ENCODE measurements around the gene KAZN. TPM values are rescaled to one million over a fixed set of nuclear protein-coding genes. Genes with fewer than 3 reads are reported as not detected.

KAZN gene
- total and polyA plus RNA-seq, 2 donors from 2014 or later: 17.4 to 60.8 TPM

DNA sequence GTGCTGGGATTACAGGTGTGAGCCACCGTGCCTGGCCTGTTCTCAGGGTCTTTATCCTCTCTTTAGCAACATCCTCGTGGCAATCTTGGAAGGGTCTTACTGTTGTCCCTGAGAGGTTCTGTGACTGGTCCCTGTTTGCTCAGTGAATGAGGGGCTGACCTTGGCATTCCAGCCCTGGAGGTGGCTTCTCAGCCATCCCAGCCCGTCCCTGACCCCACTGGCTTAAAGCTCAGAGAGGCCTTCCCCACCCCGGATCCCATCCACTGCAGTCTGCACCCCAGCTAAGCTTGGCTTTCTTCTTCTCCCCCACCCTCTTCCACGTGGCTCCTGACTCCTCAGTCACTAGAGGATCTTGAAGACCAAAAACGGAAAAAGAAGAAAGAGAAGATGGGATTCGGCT, 466.8 kb downstream of the KAZN start:
- H3K9ac ChIP-seq (ENCODE audit: low read length in 3 of 3): no peak overlapping the region
- intact Hi-C loops (cut with DNase I): no loop called here
- no peaks in the 10 kb centered on the region for H3K27me3 ChIP-seq (ENCODE audit: control insufficient read depth, insufficient read depth, low read length)
- no peaks in the 10 kb centered on the region for H3K9me3 ChIP-seq (ENCODE audit: control insufficient read depth in 2 of 3, insufficient read depth in 1 of 3, low read length in 3 of 3)
- TF ChIP-seq, protein P1, sequence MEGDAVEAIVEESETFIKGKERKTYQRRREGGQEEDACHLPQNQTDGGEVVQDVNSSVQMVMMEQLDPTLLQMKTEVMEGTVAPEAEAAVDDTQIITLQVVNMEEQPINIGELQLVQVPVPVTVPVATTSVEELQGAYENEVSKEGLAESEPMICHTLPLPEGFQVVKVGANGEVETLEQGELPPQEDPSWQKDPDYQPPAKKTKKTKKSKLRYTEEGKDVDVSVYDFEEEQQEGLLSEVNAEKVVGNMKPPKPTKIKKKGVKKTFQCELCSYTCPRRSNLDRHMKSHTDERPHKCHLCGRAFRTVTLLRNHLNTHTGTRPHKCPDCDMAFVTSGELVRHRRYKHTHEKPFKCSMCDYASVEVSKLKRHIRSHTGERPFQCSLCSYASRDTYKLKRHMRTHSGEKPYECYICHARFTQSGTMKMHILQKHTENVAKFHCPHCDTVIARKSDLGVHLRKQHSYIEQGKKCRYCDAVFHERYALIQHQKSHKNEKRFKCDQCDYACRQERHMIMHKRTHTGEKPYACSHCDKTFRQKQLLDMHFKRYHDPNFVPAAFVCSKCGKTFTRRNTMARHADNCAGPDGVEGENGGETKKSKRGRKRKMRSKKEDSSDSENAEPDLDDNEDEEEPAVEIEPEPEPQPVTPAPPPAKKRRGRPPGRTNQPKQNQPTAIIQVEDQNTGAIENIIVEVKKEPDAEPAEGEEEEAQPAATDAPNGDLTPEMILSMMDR (IDR thresholded peaks at IDR 0.05; ENCODE audit: borderline replicate concordance, extremely low read depth, insufficient read depth): no peak
- H3K36me3 ChIP-seq (ENCODE audit: control insufficient read depth in 2 of 3, insufficient read depth in 3 of 3, low read length in 3 of 3): peaks cover 7 to 39% (median 11%) of the 10 kb centered on the region in 3 donors
- no peak overlapping the region for H3K27ac ChIP-seq (ENCODE audit: low read depth in 2 of 2, low read length in 2 of 2)
- no peak for FAIRE-seq
- H3K4me1 ChIP-seq (ENCODE audit: control insufficient read depth in 2 of 3, insufficient read depth in 2 of 3, low read depth in 1 of 3, low read length in 3 of 3): peaks cover 0 to 2% (median 0%) of the 10 kb centered on the region in 3 donors
- no peak overlapping the region for H3K4me3 ChIP-seq (ENCODE audit: low read length in 3 of 3)
- DNase-seq: no peak

DNA sequence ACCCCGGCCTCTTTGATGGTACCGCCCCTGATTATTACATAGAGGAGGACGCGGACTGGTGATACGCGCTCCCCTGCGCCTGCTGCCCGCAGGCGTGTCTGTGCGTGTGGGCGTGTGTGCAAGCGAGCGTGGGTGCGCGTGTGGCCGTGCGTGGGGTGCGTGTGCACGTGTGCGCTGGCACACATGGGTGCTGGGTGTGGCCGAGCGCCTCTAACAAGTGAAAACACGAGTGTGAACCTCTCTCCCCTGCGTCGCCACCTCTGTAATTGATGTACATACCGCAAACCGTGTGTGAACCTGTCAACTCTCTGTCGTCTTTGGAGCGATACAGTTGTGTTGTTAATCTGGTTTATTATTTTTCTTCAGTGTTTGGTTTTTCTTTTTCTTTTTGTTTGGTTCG, 467.3 kb downstream of the KAZN start:
- no peak for DNase-seq

DNA sequence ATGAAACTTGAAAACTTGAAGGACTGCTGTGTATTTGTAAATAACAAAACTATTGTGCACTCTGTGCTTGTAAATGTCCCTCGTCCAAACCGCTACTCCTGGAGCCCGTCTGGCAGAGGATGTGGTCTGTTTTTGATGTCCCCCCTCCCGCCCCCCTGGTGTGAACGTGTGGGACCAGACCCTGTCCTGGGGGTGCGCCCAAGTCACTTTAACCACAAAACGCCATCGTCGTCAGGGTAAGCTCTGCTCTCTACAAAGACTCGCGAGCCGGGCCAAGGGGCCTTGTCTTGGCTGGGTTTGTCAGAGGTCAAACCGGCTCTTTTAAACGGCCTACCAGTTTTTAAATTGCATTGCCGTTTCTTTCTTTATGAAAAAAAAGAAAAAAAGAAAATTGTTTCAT, 467.7 kb downstream of the KAZN start:
- no peak overlapping the region for H3K27ac ChIP-seq (ENCODE audit: low read depth in 2 of 2, low read length in 2 of 2)
- TF ChIP-seq, protein P1 (IDR thresholded peaks at IDR 0.05; ENCODE audit: borderline replicate concordance, extremely low read depth, insufficient read depth): no peak
- H3K4me1 ChIP-seq (ENCODE audit: control insufficient read depth in 2 of 3, insufficient read depth in 2 of 3, low read depth in 1 of 3, low read length in 3 of 3): peaks cover 0 to 2% (median 0%) of the 10 kb centered on the region in 3 donors

More for the DNA sequence above, 467.3 kb downstream of the KAZN start:
- H3K4me1 ChIP-seq (ENCODE audit: control insufficient read depth in 2 of 3, insufficient read depth in 2 of 3, low read depth in 1 of 3, low read length in 3 of 3): peaks cover 0 to 2% (median 0%) of the 10 kb centered on the region in 3 donors
- no peak overlapping the region for H3K27ac ChIP-seq (ENCODE audit: low read depth in 2 of 2, low read length in 2 of 2)
- H3K36me3 ChIP-seq (ENCODE audit: control insufficient read depth in 2 of 3, insufficient read depth in 3 of 3, low read length in 3 of 3): peaks cover 7 to 38% (median 11%) of the 10 kb centered on the region in 3 donors
- TF ChIP-seq, protein P1 (IDR thresholded peaks at IDR 0.05; ENCODE audit: borderline replicate concordance, extremely low read depth, insufficient read depth): no peak
- no peak overlapping the region for H3K9ac ChIP-seq (ENCODE audit: low read length in 3 of 3)
- FAIRE-seq: no peak
- no peaks in the 10 kb centered on the region for H3K9me3 ChIP-seq (ENCODE audit: control insufficient read depth in 2 of 3, insufficient read depth in 1 of 3, low read length in 3 of 3)
- H3K27me3 ChIP-seq (ENCODE audit: control insufficient read depth, insufficient read depth, low read length): no peaks in the 10 kb centered on the region
- H3K4me3 ChIP-seq (ENCODE audit: low read length in 3 of 3): no peak overlapping the region
- intact Hi-C loops (cut with DNase I): no loop called here

DNA sequence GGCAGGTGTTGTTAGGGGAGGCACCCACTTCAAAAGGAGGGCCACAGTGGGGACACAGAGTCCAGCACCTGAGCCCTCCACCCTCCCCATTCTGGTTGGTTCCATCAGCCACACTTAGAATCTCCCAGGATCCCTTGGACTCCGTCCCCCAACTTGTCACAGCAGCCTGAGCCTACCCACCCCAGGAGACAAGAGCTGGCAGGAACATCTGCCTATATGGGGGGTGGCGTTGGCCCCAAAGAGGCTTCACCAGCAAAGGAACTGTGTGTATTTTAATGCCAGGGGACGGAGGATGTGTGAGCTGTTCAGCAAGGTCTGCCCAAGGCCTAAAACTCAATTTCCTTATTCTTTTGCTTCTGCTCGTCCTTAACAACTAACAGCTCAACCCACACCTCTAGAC, 468.7 kb downstream of the KAZN start:
- Histone ChIP-seq H3K4me3 (ENCODE audit: low read length in 3 of 3) (no peak overlapping the region), H3K27ac (ENCODE audit: low read depth in 2 of 2, low read length in 2 of 2) (peak overlapping the region in 1 of 2 donors; percentile 39), H3K27me3 (ENCODE audit: control insufficient read depth, insufficient read depth, low read length) (no peaks in the 10 kb centered on the region), H3K36me3 (ENCODE audit: control insufficient read depth in 2 of 3, insufficient read depth in 3 of 3, low read length in 3 of 3) (peaks cover 6 to 27% (median 10%) of the 10 kb centered on the region in 3 donors), H3K9ac (ENCODE audit: low read length in 3 of 3) (no peak overlapping the region), H3K9me3 (ENCODE audit: control insufficient read depth in 2 of 3, insufficient read depth in 1 of 3, low read length in 3 of 3) (no peaks in the 10 kb centered on the region), H3K4me1 (ENCODE audit: control insufficient read depth in 2 of 3, insufficient read depth in 2 of 3, low read depth in 1 of 3, low read length in 3 of 3) (peaks cover 0 to 2% (median 0%) of the 10 kb centered on the region in 3 donors)
- DNase-seq (no peak), FAIRE-seq (no peak)
- intact Hi-C loops (cut with DNase I): no loop called here
- TF ChIP-seq, protein P1 (IDR thresholded peaks at IDR 0.05; ENCODE audit: borderline replicate concordance, extremely low read depth, insufficient read depth): no peak

More for the DNA sequence above, 467.7 kb downstream of the KAZN start:
- Histone ChIP-seq H3K36me3 (ENCODE audit: control insufficient read depth in 2 of 3, insufficient read depth in 3 of 3, low read length in 3 of 3) (peaks cover 7 to 34% (median 11%) of the 10 kb centered on the region in 3 donors), H3K27me3 (ENCODE audit: control insufficient read depth, insufficient read depth, low read length) (no peaks in the 10 kb centered on the region), H3K9me3 (ENCODE audit: control insufficient read depth in 2 of 3, insufficient read depth in 1 of 3, low read length in 3 of 3) (no peaks in the 10 kb centered on the region), H3K9ac (ENCODE audit: low read length in 3 of 3) (no peak overlapping the region), H3K4me3 (ENCODE audit: low read length in 3 of 3) (no peak overlapping the region)
- DNase-seq (no peak), FAIRE-seq (no peak)
- intact Hi-C loops (cut with DNase I): no loop called here

Measured in kidney (tissue), 14 donors.